CD8-positive, alpha-beta memory T cell (primary cell): ENCODE results near the gene FNBP1L. TPM values are rescaled to one million over a fixed set of nuclear protein-coding genes. Genes with fewer than 3 reads are reported as not detected.

ENCODE experiments used
- CTCF ChIA-PET: fragments of 350-600 bp; sonication (Branson Sonifier 250); formaldehyde crosslinking; loops from one replicate; lab custom pipeline; 2021; ENCODE audit warnings: antibody characterized with exemption; lab: Charles Lee
- POLR2A ChIA-PET: fragments of 350-600 bp; sonication (Branson Sonifier 250); formaldehyde crosslinking; loops from one replicate; lab custom pipeline; 2021; ENCODE audit warnings: antibody characterized with exemption; lab: Charles Lee
- DNase-seq, 5 donors: peaks; one replicate each; pipeline versions ENCODE4 v3.0.0 to v3.0.0-alpha.2; 2020 to 2022; ENCODE audit warnings: mixed read lengths in 1 of 5
- H3K27ac ChIP-seq: one replicate; pipeline ENCODE4 v1.7.0; 2013; ENCODE audit warnings: low read depth, mild to moderate bottlenecking, low read length, moderate library complexity
- H3K27me3 ChIP-seq: 2 replicates; pipeline ENCODE4 v1.7.0; 2013; ENCODE audit warnings: low read length, mild to moderate bottlenecking; ENCODE audit not compliant: insufficient read depth, poor library complexity, severe bottlenecking
- H3K36me3 ChIP-seq: 2 replicates; pipeline ENCODE4 v1.7.0; 2013; ENCODE audit warnings: mild to moderate bottlenecking, low read length, moderate library complexity; ENCODE audit not compliant: insufficient read depth
- H3K4me1 ChIP-seq: 2 replicates; pipeline ENCODE4 v1.7.0; 2013; ENCODE audit warnings: mild to moderate bottlenecking, low read length, moderate library complexity; ENCODE audit not compliant: insufficient read depth
- H3K4me3 ChIP-seq: 2 replicates; pipeline ENCODE4 v1.7.0; 2013; ENCODE audit warnings: mild to moderate bottlenecking, low read length
- H3K9me3 ChIP-seq: 2 replicates; pipeline ENCODE4 v1.7.0; 2013; ENCODE audit warnings: mild to moderate bottlenecking, low read length
- H3K27ac Mint-ChIP-seq, 8 donors: one replicate each; pipeline ENCODE4 v1.8.0; 2020 to 2021; ENCODE audit warnings: mixed read lengths in 8 of 8, mild to moderate bottlenecking in 6 of 8, inconsistent platforms in 3 of 8, moderate library complexity in 3 of 8
- H3K27me3 Mint-ChIP-seq, 2 donors: one replicate each; pipeline ENCODE4 v1.8.0; 2020 to 2021; ENCODE audit warnings: mixed read lengths in 2 of 2, mild to moderate bottlenecking in 1 of 2, moderate library complexity in 1 of 2
- H3K36me3 Mint-ChIP-seq, 3 donors: one replicate each; pipeline ENCODE4 v1.8.0; 2020 to 2021; ENCODE audit warnings: mixed read lengths in 3 of 3, inconsistent platforms in 1 of 3, mild to moderate bottlenecking in 1 of 3
- H3K4me1 Mint-ChIP-seq, 3 donors: one replicate each; pipeline ENCODE4 v1.8.0; 2020 to 2021; ENCODE audit warnings: mixed read lengths in 3 of 3, inconsistent platforms in 1 of 3, mild to moderate bottlenecking in 1 of 3
- H3K4me3 Mint-ChIP-seq, 7 donors: one replicate each; pipeline ENCODE4 v1.8.0; 2020 to 2021; ENCODE audit warnings: mixed read lengths in 7 of 7, mild to moderate bottlenecking in 6 of 7, moderate library complexity in 4 of 7, inconsistent platforms in 2 of 7
- H3K9me3 Mint-ChIP-seq, 5 donors: one replicate each; pipeline ENCODE4 v1.8.0; 2020 to 2022; ENCODE audit warnings: mixed read lengths in 5 of 5, mild to moderate bottlenecking in 3 of 5, moderate library complexity in 2 of 5, inconsistent platforms in 1 of 5
- polyA plus RNA-seq: library from polyadenylated mRNA; unstranded; fragments of 300-500 nt; fragmentation: Illumina TruSeq; gene quantifications from one replicate; pipeline ENCODE4 v1.2.3, GENCODE V29; 2021
- total RNA-seq, 2 experiments: library from RNA; stranded (reverse); gene quantifications; one replicate each; pipeline ENCODE4 v1.2.3, GENCODE V29; 2021

Gene FNBP1L
- total and polyA plus RNA-seq, 3 experiments from 2014 or later: 0.17 to 1.1 (median 0.91) TPM

- no peaks in the 10 kb centered on the region for H3K27me3 Mint-ChIP-seq
- H3K4me1 ChIP-seq: no peaks in the 10 kb centered on the region
- no peak overlapping the region for H3K4me3 Mint-ChIP-seq
- H3K27ac ChIP-seq: no peak overlapping the region
- no peaks in the 10 kb centered on the region for H3K4me1 Mint-ChIP-seq
- ChIA-PET CTCF (no interaction called here), POLR2A (no interaction called here)
- H3K27me3 ChIP-seq: no peaks in the 10 kb centered on the region
- H3K4me3 ChIP-seq: no peak overlapping the region
- no peaks in the 10 kb centered on the region for H3K36me3 ChIP-seq
- no peaks in the 10 kb centered on the region for H3K9me3 Mint-ChIP-seq
- H3K9me3 ChIP-seq: no peaks in the 10 kb centered on the region
- H3K36me3 Mint-ChIP-seq: no peaks in the 10 kb centered on the region
- H3K27ac Mint-ChIP-seq: no peak overlapping the region
- no peak for DNase-seq
These were observed 129.9 kb downstream of the FNBP1L start for GRCh38 chr1:93577536-93578432.

- no peaks in the 10 kb centered on the region for H3K36me3 Mint-ChIP-seq
- no peak overlapping the region for H3K27ac Mint-ChIP-seq
- H3K4me3 Mint-ChIP-seq: no peak overlapping the region
- CTCF ChIA-PET: no interaction called here
- no peaks in the 10 kb centered on the region for H3K4me1 Mint-ChIP-seq
- Histone ChIP-seq H3K4me1 (no peaks in the 10 kb centered on the region), H3K9me3 (no peaks in the 10 kb centered on the region), H3K27ac (no peak overlapping the region), H3K36me3 (no peaks in the 10 kb centered on the region), H3K27me3 (no peaks in the 10 kb centered on the region), H3K4me3 (no peak overlapping the region)
- no peaks in the 10 kb centered on the region for H3K27me3 Mint-ChIP-seq
- no peak for DNase-seq
- no peaks in the 10 kb centered on the region for H3K9me3 Mint-ChIP-seq
- POLR2A ChIA-PET: no interaction called here
These were observed 130.5 kb downstream of the FNBP1L start for GRCh38 chr1:93578433-93578830.

GRCh38 chr1:93578911-93579825 is 131.2 kb downstream of the FNBP1L start:
- Mint-ChIP-seq H3K9me3 (no peaks in the 10 kb centered on the region), H3K4me1 (no peaks in the 10 kb centered on the region), H3K36me3 (no peaks in the 10 kb centered on the region), H3K27ac (no peak overlapping the region), H3K27me3 (no peaks in the 10 kb centered on the region), H3K4me3 (no peak overlapping the region)
- DNase-seq: no peak
- no peaks in the 10 kb centered on the region for H3K27me3 ChIP-seq
- ChIA-PET CTCF (no interaction called here), POLR2A (no interaction called here)
- H3K4me3 ChIP-seq: no peak overlapping the region
- no peaks in the 10 kb centered on the region for H3K9me3 ChIP-seq
- H3K36me3 ChIP-seq: no peaks in the 10 kb centered on the region
- H3K27ac ChIP-seq: no peak overlapping the region
- no peaks in the 10 kb centered on the region for H3K4me1 ChIP-seq

GRCh38 chr1:93579891-93580290 is 132.0 kb downstream of the FNBP1L start:
- no peak overlapping the region for H3K27ac ChIP-seq
- ChIA-PET CTCF (no interaction called here), POLR2A (no interaction called here)
- H3K4me1 ChIP-seq: no peaks in the 10 kb centered on the region
- no peaks in the 10 kb centered on the region for H3K36me3 ChIP-seq
- Mint-ChIP-seq H3K9me3 (no peaks in the 10 kb centered on the region), H3K27ac (no peak overlapping the region), H3K27me3 (peaks cover 0 to 1% of the 10 kb centered on the region in 2 donors), H3K4me1 (no peaks in the 10 kb centered on the region), H3K4me3 (no peak overlapping the region), H3K36me3 (no peaks in the 10 kb centered on the region)
- no peak overlapping the region for H3K4me3 ChIP-seq
- H3K9me3 ChIP-seq: no peaks in the 10 kb centered on the region
- H3K27me3 ChIP-seq: no peaks in the 10 kb centered on the region
- no peak for DNase-seq

- Mint-ChIP-seq H3K36me3 (no peaks in the 10 kb centered on the region), H3K9me3 (no peaks in the 10 kb centered on the region)
- no peaks in the 10 kb centered on the region for H3K36me3 ChIP-seq
These were observed 134.3 kb downstream of the FNBP1L start for GRCh38 chr1:93581917-93582850.

GRCh38 chr1:93584261-93585003 is 136.5 kb downstream of the FNBP1L start:
- H3K4me1 ChIP-seq: no peaks in the 10 kb centered on the region
- no peak overlapping the region for H3K4me3 ChIP-seq
- no peaks in the 10 kb centered on the region for H3K9me3 ChIP-seq
- ChIA-PET POLR2A (no interaction called here), CTCF (no interaction called here)
- peak overlapping the region in 1 of 8 donors; percentile 33 for H3K27ac Mint-ChIP-seq
- H3K27me3 ChIP-seq: no peaks in the 10 kb centered on the region
- H3K4me1 Mint-ChIP-seq: peaks cover 0 to 6% (median 2%) of the 10 kb centered on the region in 3 donors
- H3K27ac ChIP-seq: no peak overlapping the region
- H3K4me3 Mint-ChIP-seq: no peak overlapping the region
- H3K9me3 Mint-ChIP-seq: no peaks in the 10 kb centered on the region
- peaks cover 0 to 1% of the 10 kb centered on the region in 2 donors for H3K27me3 Mint-ChIP-seq
- no peaks in the 10 kb centered on the region for H3K36me3 ChIP-seq
- DNase-seq: no peak
- H3K36me3 Mint-ChIP-seq: no peaks in the 10 kb centered on the region

More at GRCh38 chr1:93581917-93582850, 134.3 kb downstream of the FNBP1L start:
- Mint-ChIP-seq H3K27ac (no peak overlapping the region), H3K4me3 (no peak overlapping the region), H3K27me3 (peaks cover 0 to 1% of the 10 kb centered on the region in 2 donors), H3K4me1 (no peaks in the 10 kb centered on the region)
- no peak for DNase-seq
- no peaks in the 10 kb centered on the region for H3K9me3 ChIP-seq
- ChIA-PET CTCF (no interaction called here), POLR2A (no interaction called here)
- H3K4me3 ChIP-seq: no peak overlapping the region
- no peaks in the 10 kb centered on the region for H3K27me3 ChIP-seq
- no peak overlapping the region for H3K27ac ChIP-seq
- H3K4me1 ChIP-seq: no peaks in the 10 kb centered on the region
